Stimulated activated CD4-positive, alpha-beta T cell treated with anti-CD3 and anti-CD28 coated beads, Interleukin-15, amount 100 ng/mL, for 48 hours (primary cell): ENCODE measurements around the gene SORL1.
"Not testable (repeated sequence)": the region's sequence is repeated elsewhere in the genome, so short reads cannot be mapped to it uniquely, and the experiment has no call there.

Experiments
- DNase-seq, 2 donors: peaks; one replicate each; pipeline ENCODE4 v3.0.0-alpha.2; 2020; ENCODE audit warnings: low read depth in 2 of 2

Gene SORL1

DNA sequence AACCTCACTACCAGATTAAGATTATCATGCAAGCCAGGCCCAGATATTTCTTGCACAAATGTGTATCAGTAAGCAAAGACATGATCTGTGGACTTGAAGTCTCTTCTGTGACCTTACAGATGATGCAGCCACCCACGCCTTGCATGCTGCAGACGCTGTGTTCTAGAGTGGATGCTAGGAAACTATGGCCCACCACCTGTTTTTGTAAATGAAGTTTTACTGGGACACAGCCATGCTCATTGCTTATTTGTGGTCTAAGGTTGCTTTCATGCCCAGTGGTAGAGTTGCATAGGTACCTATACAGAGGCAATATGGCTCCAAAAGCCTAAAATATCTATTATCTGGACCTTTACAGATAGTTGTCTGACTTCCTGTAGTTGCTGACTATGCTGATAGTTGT lies 48.2 kb downstream of the SORL1 start:
- DNase-seq, result no peak

- no peak for DNase-seq
These were observed 48.6 kb downstream of the SORL1 start for GRCh38 chr11:121500717-121501116.

DNA sequence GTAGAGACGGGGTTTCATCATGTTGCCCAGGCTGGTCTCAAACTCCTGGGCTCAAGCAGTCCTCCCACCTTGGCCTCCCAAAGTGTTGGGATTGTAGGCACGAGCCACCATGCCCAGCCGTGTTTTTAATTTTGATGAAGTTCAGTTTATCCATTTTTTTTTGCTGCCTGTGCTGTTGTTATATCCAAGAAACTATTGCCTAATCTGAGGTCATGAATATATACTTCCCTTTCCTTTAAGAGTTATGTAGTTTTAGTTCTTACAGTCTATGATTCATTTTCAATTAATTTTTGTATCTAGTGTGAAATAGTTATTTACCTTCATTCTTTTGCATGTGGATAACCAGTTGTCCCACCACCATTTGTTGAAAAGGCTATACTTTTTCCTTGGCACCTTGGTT lies 50.9 kb downstream of the SORL1 start:
- no peak for DNase-seq

DNA sequence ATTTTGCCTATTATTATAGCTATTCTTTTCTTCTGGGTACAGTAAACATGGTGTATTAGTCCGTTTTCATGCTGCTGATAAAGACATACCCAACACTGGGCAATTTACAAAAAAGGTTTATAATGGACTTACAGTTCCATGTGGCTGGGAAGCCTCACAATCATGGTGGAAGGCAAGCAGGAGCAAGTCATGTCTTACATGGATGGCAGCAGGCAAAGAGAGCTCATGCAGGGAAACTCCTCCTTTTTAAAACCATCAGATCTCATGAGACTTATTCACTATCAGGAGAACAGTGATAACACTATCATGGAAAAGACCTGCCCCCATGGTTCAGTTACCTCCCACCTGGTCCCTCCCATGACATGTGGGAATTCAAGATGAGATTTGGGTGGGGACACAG lies 54.1 kb downstream of the SORL1 start:
- not testable (repeated sequence) for DNase-seq

GRCh38 chr11:121508449-121508848 lies 56.3 kb downstream of the SORL1 start:
- DNase-seq, result no peak

- DNase-seq, result no peak
These were observed 58.3 kb downstream of the SORL1 start for GRCh38 chr11:121510438-121510837.

- no peak for DNase-seq
These were observed 60.7 kb downstream of the SORL1 start for GRCh38 chr11:121512468-121513465.

- DNase-seq, result no peak
These were observed 61.7 kb downstream of the SORL1 start for GRCh38 chr11:121513807-121514206.

DNA sequence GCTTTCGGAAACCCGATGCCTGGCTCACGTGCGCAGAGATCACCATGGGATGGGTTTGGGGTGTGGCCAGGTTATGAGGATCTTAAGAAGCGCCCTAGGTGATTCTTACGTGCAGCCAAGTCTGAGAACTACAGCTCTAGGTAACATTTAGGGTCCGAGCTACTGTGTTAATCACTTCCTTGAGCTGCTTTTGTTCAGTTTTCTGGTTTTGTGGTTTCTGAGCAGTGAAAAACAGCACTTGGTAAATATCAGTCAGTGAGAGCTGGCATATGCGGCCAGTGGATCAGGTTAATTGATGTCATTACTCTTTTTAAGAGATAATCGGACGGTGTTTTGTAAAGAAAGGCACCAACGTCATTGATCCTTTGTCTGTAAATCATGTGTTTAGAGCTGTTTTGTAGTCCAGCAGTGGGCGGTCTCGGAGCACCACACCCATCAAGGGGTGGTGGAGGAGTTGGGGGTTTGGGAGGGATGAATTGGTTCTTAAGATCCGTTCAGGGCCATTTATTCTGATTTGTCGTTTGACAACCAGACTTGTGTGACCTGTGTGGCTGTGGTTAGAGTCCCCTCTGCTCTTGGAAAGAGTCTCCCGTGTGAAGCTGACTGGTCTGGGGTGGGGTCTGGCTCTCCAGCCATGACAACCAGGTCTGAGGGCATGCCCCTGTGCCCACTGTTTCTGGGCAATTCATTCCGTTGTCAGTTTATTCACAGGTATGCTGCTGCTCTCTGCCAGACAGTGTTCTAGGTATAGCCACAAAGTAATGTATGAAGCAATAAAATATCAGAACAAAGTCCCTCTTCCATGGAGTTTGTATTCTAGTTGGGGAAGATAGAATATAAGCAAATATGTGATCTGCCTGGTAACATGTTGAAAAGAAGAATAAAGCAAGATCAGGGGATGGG lies 62.6 kb downstream of the SORL1 start:
- no peak for DNase-seq

DNA sequence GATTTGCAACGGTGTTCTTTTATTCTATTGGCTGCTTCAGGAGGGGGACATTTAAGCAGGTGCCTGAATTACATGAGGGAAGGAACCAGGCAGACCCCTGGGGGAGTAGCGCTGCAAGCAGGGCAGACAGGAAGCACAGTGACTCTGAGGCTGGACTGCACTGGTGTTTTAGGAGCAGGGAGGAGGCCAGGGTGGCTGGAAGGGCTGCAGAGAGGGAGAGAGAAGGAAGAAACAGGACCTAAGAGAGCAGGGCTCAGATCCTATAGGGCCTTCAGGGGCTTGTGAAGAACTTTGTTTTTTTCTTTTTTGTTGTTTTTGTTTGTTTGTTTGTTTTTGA lies 63.2 kb downstream of the SORL1 start:
- no peak for DNase-seq

GRCh38 chr11:121517996-121518395 lies 65.9 kb downstream of the SORL1 start:
- DNase-seq, result no peak

DNA sequence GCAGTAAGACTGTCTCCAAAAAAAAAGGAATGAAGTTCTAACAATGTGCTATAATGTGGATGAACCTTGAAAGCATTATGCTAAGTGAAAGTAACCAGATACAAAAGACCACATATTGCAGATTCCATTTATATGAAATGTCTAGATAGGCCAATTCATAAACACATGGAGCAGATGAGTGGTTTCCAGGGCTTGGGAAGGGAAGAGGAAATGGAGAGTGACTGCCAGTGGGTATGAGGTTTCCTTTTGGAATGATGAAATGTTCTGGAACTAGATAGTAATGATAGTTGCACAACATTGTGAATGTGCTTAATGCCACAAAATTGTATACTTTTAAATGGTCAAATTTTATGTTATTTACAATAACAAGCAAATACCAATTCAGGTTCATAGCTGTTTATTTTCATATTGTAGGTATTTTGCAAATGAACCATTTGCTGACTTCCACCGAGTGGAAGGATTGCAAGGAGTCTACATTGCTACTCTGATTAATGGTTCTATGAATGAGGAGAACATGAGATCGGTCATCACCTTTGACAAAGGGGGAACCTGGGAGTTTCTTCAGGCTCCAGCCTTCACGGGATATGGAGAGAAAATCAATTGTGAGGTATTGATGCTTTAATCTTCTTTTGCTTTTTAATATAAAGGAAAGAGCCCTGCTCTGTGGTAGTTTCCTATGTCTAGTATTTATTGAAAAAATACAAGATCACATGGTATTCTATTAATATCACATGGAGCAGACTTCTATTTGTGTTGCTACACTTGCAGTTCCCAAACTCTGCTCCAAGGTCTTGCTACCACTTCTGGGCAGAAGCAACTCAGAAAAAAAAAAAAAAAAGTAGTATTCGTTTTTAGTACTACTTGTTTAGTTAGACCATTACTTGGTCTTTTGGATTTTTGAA lies 68.4 kb downstream of the SORL1 start:
- DNase-seq, result no peak

DNA sequence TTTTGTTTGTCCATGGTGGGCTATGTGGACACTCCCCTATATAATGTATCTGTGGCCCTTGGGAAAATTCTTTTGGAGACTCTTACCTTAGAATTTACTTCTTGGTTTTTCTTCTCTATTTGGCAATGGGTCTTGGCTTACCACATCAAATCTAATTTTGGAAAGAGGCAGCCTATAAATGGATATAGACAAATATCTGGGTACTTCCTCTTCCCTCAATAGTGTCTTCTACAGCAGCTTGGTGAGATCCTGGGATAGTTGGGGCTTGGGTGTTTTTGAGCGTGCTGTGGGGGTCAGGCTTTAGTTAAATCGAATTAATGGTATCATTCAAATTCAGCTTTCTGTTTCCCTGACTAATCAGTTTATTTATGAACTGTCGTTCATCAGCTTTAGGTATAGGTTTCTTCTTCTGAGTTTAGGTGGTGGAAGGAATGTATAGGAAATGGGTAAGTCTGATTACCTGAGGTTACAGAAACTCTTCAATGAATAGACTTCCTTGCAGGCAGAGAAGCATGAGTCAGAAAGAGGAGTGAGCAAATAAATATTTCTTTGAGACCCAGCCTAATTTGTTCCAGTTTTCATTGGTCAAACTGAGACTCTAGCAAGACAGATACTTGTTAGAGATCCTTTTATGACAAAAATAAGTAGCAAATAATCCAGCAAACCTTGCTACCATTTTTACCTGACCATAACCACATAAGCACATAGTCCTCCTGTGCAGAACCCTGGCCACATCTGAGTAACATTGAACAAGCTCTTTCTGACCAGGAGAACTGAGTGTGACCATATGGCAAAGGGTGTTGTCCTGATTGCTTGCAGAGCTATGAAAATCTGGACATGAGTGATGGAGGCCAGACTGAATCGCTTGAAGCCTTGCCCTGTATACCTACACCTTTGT lies 69.3 kb downstream of the SORL1 start:
- no peak for DNase-seq

GRCh38 chr11:121522043-121522941 lies 70.2 kb downstream of the SORL1 start:
- no peak for DNase-seq

DNA sequence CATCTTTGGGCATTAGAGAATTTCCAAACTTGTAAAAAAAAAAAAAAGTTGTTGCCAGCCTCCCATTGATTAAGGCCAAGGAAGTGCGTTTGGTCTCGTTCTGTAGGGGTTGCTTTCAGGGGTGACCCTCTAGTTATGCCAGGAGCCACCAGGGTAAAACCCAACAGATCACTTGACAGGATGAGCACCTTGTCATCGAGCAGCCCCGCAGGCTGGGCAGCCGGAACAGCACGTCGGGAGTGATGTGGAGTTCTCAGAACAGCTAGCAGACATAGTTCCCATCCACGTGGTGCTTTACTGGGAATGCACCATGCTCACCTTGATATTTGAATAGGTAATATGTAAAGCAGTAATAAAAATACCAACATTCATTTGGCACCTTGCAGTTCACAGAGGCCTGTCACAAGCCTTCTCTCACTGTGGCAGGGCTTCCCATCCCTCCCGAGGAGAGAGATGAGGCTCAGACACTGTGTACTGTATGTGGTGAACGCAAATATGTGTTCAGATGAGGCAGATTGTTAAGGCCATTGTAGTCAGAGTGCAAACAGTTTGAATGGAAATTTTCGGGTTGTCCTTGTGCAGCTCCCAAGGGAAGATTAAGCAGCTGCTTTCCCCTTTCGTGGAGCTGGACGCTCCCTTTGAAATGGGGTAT lies 71.6 kb downstream of the SORL1 start:
- no peak for DNase-seq

GRCh38 chr11:121524233-121524631 lies 72.1 kb downstream of the SORL1 start:
- DNase-seq, result no peak

DNA sequence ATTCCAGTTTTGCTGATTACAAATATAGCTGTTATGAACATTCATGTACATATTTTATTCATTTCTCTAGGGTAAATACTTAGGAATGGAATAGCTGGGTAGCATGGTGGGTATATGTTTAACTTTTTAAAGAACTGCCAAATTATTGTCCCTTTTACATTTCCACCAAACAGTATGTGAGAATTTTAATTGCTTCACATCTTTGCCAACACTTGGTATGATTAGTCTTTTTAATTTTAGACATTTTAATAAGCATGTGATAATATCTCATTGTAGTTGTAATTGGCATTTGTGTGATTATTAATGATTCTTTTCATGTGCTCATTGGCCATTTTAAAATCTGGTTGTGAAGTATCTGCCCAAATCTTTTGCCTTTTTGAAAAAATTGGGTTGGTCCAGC lies 73.3 kb downstream of the SORL1 start:
- no peak for DNase-seq

GRCh38 chr11:121530257-121530656 lies 78.1 kb downstream of the SORL1 start:
- DNase-seq, result no peak

- DNase-seq, result no peak
These were observed 81.5 kb downstream of the SORL1 start for GRCh38 chr11:121533601-121534000.
